Suppressor macrophage treated with lipopolysaccharide for 1 hour (primary cell): ENCODE measurements around the gene TCF7.
A peak's percentile ranks its signal among the peaks of the same experiment; 100 is the strongest.

Experiments
- DNase-seq, 3 donors: peaks; one replicate each; pipeline ENCODE4 v3.0.0-alpha.2; 2020 to 2022

The TCF7 gene

GRCh38 chr5:134131578-134132350, 17.3 kb downstream of the TCF7 start:
- DNase-seq, result no peak

- DNase-seq, result no peak
Observed at GRCh38 chr5:134132372-134133187, 18.1 kb downstream of the TCF7 start.

DNA sequence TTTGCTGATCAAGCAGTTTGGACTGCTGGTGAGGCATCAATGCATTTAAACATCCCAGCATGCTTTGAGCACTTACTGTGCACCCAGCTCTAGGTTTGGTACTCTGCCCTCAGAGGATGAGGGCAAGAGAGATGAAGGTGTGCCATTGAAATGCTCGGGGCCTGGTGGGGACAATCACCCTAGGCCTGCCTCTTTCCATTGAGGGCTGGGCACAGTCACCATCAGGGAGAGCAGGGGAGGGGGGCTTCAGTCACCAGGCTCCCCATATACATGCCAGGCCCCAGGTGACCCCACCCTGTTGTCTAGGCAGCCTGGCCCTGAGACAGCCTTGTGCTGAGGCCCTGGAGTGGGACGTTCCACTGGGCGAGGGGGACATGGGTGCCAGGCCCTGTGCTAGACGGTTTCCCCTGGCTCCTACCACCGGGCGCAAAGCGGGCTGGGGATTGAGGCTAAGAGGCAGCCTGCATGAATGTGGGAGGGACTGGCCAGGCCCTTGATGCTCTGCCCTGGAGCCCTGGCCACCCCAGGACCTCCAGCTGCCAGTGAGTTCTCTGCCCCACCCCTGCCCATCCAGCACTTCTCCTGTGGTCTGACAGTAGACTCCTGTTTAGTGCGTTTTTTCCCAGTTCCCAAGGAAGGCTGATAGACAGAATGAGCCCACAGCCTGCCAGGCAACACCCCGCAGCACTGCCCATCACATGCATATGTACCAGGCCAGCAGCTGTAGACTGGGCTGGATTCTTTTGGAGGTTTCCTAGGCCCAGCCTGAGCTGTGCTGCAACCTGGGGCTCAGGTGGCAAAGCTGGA, 18.9 kb downstream of the TCF7 start:
- DNase-seq, result no peak

GRCh38 chr5:134133995-134134541, 19.6 kb downstream of the TCF7 start:
- DNase-seq, result no peak

DNA sequence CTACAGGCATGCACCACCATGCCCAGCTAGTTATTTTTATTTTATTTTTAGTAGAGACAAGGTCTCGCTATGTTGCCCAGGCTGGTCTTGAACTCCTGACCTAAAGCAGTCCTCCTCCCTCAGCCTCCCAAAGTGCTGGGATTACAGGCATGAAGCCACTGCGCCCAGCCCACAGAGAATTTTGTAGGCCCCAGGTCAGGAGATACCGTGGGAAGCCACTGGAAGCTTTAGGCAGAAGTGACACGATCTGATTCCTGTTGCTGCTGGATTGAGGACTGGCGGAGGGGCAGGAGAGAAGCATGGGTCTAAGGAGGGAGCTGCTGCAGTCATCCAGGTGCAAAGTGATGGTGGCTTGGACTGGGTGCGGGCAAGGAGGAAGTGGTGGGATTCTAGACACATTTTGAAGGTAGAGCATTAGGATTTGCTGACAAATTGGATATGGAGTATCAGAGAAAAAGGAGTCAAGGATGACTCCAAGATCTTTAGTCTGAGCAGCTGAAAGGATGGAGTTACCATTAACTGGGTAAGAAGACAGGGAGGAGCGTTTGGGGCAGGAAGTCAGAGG, 20.7 kb downstream of the TCF7 start:
- DNase-seq, result no peak

DNA sequence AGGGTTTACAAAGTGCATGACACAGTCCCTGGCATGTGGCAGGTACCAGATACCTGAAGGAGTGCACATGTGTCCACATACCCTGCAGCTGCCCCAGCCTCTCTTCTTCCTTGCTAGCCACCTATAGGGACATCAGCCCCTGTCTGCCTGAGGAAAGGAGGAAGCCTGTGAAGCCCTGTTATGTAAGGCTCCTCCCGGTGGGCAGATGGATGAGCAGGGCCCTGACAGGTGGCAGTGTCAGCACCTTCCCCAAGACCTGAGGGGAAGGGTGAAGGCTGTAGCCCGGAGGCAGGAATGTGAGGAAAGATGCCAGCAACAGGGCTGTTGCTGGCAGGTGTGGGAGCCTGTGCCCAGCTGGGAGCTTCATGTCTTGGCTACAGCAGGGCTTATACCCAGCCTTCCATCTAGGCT, 21.7 kb downstream of the TCF7 start:
- no peak for DNase-seq

DNA sequence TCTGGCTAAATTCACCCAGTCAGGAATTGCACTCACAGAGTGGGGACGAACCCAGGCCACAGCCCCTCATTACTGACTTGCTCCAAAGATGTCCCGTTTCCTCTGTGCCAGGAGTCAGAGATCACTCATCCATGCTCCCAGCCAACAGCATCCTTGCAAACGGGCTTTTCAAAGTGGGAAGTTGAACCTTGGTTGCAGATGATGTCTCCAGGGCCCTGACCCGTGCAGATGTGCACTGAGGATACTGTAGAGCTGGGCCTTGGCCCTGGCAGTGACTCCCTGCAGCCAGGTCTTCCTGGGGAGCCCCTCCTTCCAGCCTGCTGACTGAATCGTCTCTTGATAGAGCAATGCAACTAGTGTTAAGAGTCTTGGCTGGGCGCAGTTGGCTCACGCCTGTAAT, 22.3 kb downstream of the TCF7 start:
- no peak for DNase-seq

DNA sequence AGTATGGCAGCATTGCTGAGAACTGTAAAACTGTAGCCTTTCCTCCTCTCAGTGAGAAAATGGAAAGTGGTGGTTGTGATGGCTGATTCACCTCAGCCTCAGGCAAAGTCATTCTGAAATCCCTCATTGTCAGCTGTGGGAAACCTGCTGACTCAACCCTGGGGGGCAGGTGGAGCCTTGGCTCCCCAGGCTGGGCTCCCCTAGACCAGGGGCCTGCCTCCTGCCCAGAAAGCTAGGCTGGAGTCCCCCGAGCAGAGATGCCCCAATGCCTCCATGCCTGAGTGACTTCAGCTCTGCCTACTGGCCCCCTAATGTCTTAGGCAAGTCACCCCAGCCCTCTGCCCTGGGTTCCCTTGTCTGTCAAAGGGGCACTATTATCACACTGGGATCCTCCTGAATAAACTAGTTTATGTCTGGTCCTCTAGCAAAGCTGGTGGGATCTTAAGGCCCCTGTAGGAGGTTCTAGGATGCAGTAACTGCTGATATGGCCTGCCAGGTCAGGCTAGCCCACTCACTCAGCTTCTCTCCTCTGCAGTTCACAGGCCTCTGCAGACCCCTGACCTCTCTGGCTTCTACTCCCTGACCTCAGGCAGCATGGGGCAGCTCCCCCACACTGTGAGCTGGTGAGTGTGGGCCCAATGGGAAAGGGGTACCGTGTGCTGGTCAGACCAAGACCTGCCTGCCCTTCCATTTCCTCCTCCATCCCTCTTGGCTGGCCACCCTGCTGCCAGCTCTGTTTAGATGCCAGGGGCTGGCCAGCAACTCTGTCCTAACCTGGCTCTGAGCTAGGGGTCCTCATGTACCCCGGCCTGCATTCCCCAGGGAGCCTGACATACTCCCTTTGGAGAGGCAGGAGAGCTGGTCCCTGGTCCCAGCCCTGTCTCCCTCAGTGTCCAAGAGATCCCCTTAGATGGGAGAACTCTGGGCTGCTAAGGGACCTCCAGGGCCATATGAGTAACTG, 24.2 kb downstream of the TCF7 start:
- peak; percentile 17 to 35 (median 27) for DNase-seq

- DNase-seq, result no peak
Observed at GRCh38 chr5:134139377-134139851, 24.9 kb downstream of the TCF7 start.

GRCh38 chr5:134139891-134140469, 25.5 kb downstream of the TCF7 start:
- no peak for DNase-seq

GRCh38 chr5:134140530-134141201, 26.2 kb downstream of the TCF7 start:
- peak; percentile 82 to 83 (median 82) for DNase-seq

- DNase-seq, result peak; percentile 33 to 59 (median 46)
Observed at GRCh38 chr5:134141331-134142050, 27.0 kb downstream of the TCF7 start.

GRCh38 chr5:134142052-134142451, 27.6 kb downstream of the TCF7 start:
- no peak for DNase-seq

DNA sequence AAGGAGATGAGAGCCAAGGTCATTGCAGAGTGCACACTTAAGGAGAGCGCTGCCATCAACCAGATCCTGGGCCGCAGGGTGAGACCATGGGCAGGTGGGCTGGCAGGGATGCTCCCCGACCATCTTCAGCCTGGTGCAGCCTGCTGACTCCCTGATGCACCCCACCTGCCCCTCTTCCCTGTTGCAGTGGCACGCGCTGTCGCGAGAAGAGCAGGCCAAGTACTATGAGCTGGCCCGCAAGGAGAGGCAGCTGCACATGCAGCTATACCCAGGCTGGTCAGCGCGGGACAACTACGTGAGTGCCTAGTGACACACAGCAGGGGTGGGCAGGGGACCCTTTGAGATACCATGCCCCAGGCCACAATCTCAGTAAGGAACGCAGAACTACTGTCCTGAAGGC, 28.3 kb downstream of the TCF7 start:
- no peak for DNase-seq

DNA sequence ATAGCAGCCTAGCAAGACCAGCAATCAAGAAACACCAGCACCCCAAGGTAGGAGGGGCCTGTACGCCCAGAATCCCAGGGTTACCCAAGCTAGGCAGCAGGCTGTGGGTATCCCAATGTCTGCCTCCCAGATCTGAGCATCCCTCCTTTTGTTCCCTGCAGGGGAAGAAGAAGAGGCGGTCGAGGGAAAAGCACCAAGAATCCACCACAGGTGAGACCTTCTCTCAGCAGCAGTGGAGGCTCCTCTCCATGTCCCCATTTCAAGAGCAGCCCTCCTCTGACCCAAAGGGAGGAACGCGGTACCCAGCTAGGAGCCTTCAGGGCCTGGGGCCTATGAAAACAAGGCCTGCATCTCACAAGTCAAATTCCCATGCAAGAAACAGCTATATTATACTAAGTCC, 28.9 kb downstream of the TCF7 start:
- DNase-seq, result no peak

GRCh38 chr5:134143944-134144941, 29.8 kb downstream of the TCF7 start:
- DNase-seq, result no peak

DNA sequence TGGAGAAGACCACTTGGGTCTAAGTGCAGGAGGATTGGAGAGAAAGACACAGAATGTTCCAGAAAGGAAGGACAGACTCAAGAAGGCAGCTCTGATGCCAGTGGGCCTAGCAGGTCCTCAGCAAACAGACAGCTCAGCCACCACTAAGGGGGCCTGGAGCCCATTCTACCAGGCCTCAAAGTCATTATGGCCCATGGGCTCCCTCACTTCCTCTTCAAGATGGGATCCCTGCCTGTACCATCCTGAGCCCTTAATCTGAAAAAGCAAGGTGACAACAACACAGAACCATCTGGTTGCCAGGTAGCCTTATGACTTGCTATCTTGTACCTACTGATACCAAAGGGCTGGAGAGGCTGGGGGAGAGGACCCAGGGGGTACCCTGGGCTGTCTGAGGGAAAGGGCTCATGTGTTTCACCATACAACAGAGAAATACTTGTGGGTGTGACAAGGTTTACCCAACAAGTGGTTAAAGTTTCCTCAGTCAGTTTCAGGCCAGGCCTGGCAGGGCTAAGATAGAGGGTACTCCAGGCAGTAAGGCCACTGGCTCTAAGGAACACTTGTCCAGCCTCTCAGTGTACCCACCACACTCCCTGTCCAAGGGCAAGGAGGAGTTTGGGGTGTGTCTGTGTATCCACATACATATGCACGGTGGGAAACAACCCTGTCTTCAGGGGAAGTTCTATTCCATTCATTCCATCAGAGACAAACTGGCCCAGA, 30.7 kb downstream of the TCF7 start:
- no peak for DNase-seq
